Neuron (in vitro differentiated cells): ENCODE measurements around the gene RIOK3.
"Not testable (repeated sequence)": the region's sequence is repeated elsewhere in the genome, so short reads cannot be mapped to it uniquely, and the experiment has no call there.

ENCODE experiments used
- H2AFZ ChIP-seq: one replicate; pipeline ENCODE4 v1.6.1; 2013; ENCODE audit warnings: low read depth, mild to moderate bottlenecking, inconsistent platforms, low read length, moderate library complexity
- H3K27me3 ChIP-seq: one replicate; pipeline ENCODE4 v1.6.1; 2013; ENCODE audit warnings: low read length; ENCODE audit not compliant: insufficient read depth
- H3K36me3 ChIP-seq: one replicate; pipeline ENCODE4 v1.6.1; 2013; ENCODE audit warnings: low read length; ENCODE audit not compliant: insufficient read depth
- H3K4me1 ChIP-seq: one replicate; pipeline ENCODE4 v1.6.1; 2013; ENCODE audit warnings: low read length; ENCODE audit not compliant: insufficient read depth
- H3K4me3 ChIP-seq: 2 replicates; pipeline ENCODE4 v1.5.1; 2013; ENCODE audit warnings: mild to moderate bottlenecking, low read length, moderate library complexity
- H3K9me3 ChIP-seq: one replicate; pipeline ENCODE4 v1.6.1; 2013; ENCODE audit warnings: low read length

The RIOK3 gene

DNA sequence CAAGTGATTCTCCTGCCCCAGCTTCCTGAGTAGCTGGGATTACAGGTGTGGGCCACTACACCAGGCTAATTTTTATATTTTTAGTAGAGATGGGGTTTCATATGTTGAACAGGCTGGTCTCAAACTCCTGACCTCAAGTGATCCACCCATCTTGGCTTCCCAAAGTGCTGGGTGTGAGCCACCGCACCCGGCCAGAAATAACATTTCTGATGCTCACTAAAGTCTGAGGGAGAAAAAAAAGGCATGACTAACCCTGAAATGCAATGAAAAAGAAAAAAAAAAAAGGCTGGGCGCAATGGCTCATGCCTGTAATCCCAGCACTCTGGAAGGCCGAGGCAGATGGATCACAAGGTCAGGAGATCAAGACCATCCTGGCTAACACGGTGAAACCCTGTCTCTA is 36.5 kb downstream of the RIOK3 start:
- not testable (repeated sequence) for H3K4me3 ChIP-seq, H2AFZ ChIP-seq, H3K9me3 ChIP-seq, H3K27me3 ChIP-seq, H3K4me1 ChIP-seq, H3K36me3 ChIP-seq

DNA sequence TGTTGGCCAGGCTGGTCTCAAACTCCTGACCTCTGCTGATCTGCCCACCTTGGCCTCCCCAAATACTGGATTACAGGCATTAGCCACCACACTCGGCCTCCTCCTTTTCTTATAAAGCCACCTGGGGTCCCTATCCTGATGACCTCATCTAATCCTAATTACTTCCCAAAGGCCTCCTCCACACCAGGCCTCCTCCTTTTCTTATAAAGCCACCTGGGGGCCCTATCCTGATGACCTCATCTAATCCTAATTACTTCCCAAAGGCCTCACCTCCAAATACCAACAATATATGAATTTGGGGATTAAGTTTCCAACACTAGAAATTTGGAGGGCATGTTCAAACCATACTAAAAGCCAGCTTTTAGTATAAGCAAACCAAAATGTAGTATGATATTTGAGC is 40.6 kb downstream of the RIOK3 start:
- no peaks in the 10 kb centered on the region for H3K36me3 ChIP-seq
- H3K4me1 ChIP-seq: peaks cover 10% of the 10 kb centered on the region
- no peak overlapping the region for H2AFZ ChIP-seq
- H3K27me3 ChIP-seq: no peaks in the 10 kb centered on the region
- H3K9me3 ChIP-seq: no peaks in the 10 kb centered on the region
- H3K4me3 ChIP-seq: no peak overlapping the region

DNA sequence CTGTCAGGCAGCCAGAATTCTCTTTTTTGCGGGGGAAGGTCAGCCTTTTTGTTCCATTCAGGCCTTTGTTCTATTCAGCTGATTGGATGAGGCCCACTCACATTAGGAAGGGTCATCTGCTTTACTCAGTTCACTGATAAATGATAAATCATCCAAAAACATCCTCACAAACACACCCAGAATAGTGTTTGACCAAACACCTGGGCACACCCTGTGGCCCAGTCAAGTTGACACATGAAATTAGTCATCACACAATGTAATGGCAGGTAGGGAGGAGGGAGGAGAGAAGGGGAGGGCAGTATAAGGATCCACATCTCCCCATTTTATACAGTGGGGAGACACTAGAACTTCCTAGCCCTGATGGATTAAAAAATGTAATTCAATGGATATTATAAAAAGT is 41.9 kb downstream of the RIOK3 start:
- no peaks in the 10 kb centered on the region for H3K9me3 ChIP-seq
- no peak overlapping the region for H3K4me3 ChIP-seq
- peaks cover 10% of the 10 kb centered on the region for H3K4me1 ChIP-seq
- H2AFZ ChIP-seq: no peak overlapping the region
- no peaks in the 10 kb centered on the region for H3K27me3 ChIP-seq
- no peaks in the 10 kb centered on the region for H3K36me3 ChIP-seq

DNA sequence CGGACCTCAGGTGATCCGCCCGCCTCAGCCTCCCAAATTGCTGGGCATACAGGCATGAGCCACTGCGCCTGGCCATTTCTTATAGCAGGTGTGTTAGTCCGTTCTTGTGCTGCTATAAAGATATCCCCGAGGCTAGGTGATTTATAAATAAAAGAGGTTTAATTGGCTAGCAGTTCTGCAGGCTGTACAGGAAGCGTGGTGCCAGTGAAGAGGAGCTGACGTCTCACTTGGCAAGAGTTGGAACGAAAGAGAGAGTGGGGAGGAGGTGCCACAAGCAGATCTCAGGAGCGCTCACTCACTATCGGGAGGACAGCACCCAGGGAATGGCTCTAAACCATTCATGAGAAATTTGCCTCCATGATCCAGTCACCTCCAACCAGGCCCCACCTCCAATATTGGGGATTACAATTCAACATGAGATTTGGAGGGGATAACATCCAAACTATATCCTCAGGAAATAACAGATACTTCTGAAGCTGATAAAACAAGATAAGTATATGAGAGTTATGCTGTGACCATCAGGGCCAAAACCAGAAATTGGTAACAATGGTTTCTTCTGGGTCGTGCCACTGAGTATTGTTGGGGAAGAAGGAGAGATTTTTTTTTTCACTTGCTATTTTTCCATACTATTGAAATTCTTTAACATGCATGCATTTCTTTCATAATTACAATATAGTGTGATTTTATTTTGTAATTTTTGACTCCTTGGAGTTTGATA is 42.8 kb downstream of the RIOK3 start:
- Histone ChIP-seq H3K4me1 (peaks cover 10% of the 10 kb centered on the region), H3K36me3 (no peaks in the 10 kb centered on the region), H3K27me3 (no peaks in the 10 kb centered on the region), H3K9me3 (no peaks in the 10 kb centered on the region), H2AFZ (no peak overlapping the region), H3K4me3 (no peak overlapping the region)

DNA sequence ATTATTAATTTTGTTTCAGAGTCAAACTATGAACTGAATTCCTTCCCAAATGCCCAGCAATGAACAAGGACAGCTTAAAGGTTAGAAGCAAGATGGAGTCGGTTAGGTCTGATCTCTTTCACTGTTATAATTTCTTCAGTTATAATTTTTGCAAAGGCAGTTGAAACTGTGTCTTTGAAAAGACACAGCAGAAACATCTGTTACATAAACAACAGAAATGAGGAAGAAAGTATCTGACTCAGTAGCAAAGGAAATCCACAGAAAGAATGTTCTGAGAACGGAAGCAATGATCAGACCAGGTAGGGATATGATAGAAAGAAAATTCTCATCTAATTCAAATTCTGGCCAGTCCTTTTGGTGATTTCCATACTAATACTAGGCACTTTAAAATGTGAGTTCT is 45.0 kb downstream of the RIOK3 start:
- Histone ChIP-seq H3K27me3 (no peaks in the 10 kb centered on the region), H3K9me3 (no peaks in the 10 kb centered on the region), H2AFZ (no peak overlapping the region), H3K4me3 (no peak overlapping the region), H3K4me1 (peaks cover 15% of the 10 kb centered on the region), H3K36me3 (no peaks in the 10 kb centered on the region)

DNA sequence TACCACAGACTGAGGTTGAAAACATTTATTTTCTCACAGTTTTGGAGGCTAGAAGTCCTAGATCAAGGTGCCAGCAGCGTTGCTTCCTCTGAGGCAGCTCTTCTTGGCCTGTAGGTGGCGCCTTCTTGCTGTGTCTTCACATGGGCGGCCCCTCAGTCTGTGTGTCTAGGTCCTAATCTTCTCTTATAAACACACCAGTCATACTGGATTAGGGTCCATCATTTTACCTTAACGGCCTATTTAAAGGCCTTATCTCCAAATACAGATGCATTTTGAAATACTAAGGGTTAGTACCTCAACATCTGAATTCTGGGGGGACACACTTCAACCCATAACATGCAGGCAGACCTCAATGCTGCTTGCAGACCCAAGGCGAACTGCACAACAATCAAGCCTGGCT is 45.8 kb downstream of the RIOK3 start:
- Histone ChIP-seq H3K4me3 (no peak overlapping the region), H3K4me1 (peaks cover 17% of the 10 kb centered on the region), H3K27me3 (no peaks in the 10 kb centered on the region), H3K36me3 (no peaks in the 10 kb centered on the region), H2AFZ (peak overlapping the region; percentile 17), H3K9me3 (no peaks in the 10 kb centered on the region)

DNA sequence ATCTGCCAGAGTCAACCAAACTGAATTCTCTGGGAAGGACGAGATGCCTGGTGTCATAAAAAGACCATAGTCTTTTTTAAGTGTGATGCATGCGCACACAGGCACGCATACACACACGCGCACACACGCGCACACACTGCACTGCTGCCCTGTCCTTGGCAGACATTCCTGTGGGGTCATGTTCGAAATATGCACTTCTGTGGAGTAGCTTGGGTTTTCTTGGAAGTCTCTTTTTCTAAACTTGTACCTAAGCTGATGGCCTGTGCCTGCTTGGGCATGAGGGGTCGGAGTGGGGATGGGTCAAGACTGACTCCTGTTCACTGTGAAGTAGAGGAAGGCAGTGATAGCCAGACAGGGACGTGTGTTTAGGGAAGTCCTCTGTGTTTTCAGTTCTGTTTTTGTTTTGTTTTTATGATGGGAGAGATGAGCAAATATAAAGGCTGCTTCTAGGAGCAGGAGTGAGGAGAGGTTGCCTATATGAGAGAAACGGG is 46.2 kb downstream of the RIOK3 start:
- H3K36me3 ChIP-seq: no peaks in the 10 kb centered on the region
- peaks cover 21% of the 10 kb centered on the region for H3K4me1 ChIP-seq
- no peaks in the 10 kb centered on the region for H3K27me3 ChIP-seq
- no peak overlapping the region for H3K4me3 ChIP-seq
- peak overlapping the region; percentile 17 for H2AFZ ChIP-seq
- H3K9me3 ChIP-seq: no peaks in the 10 kb centered on the region

DNA sequence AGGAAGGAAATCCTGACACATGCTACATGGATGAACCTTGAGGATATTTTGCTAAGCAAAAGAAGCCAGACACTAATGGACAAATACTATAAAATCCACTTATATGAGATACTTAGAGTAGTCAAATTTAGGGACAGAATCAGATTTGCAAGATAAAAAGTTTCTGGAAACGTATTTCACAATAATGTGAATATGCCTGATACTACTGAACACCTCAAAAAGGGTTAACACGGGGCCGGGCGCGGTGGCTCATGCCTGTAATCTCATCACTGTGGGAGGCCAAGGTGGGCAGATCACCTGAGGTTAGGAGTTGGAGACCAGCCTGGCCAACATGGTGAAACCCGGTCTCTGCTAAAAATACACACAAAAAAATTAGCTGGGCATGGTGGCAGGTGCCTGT is 48.5 kb downstream of the RIOK3 start:
- H2AFZ ChIP-seq: no peak overlapping the region
- H3K4me1 ChIP-seq: peaks cover 17% of the 10 kb centered on the region
- no peaks in the 10 kb centered on the region for H3K9me3 ChIP-seq
- no peak overlapping the region for H3K4me3 ChIP-seq
- peaks cover 4% of the 10 kb centered on the region for H3K36me3 ChIP-seq
- H3K27me3 ChIP-seq: no peaks in the 10 kb centered on the region

DNA sequence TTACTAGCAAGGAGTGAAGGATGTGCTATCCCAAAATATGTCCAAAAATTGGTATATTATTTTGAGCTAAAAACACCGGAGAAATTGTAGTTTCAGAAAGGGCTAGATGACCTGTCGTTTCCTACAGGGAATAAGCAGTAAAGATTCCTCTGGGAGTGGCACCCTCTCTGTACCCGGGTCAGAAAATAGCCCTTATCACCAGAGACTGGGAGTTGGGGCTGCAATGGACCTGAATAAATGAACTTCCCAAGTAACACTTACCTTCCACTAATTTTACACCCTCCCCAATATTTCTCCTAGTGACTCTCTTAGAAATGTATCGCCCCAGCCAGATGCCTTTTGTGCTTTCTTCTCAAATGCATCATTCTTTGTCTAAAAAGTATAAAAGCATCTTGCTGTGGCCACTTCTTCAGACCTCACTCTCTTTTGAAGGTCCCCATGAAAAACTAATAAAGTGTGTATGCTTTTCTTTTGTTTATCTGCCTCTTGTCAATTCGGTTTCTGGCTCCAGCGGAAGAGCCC is 49.5 kb downstream of the RIOK3 start:
- no peaks in the 10 kb centered on the region for H3K27me3 ChIP-seq
- H3K4me3 ChIP-seq: peak overlapping the region; percentile 82
- peak overlapping the region; percentile 83 for H2AFZ ChIP-seq

DNA sequence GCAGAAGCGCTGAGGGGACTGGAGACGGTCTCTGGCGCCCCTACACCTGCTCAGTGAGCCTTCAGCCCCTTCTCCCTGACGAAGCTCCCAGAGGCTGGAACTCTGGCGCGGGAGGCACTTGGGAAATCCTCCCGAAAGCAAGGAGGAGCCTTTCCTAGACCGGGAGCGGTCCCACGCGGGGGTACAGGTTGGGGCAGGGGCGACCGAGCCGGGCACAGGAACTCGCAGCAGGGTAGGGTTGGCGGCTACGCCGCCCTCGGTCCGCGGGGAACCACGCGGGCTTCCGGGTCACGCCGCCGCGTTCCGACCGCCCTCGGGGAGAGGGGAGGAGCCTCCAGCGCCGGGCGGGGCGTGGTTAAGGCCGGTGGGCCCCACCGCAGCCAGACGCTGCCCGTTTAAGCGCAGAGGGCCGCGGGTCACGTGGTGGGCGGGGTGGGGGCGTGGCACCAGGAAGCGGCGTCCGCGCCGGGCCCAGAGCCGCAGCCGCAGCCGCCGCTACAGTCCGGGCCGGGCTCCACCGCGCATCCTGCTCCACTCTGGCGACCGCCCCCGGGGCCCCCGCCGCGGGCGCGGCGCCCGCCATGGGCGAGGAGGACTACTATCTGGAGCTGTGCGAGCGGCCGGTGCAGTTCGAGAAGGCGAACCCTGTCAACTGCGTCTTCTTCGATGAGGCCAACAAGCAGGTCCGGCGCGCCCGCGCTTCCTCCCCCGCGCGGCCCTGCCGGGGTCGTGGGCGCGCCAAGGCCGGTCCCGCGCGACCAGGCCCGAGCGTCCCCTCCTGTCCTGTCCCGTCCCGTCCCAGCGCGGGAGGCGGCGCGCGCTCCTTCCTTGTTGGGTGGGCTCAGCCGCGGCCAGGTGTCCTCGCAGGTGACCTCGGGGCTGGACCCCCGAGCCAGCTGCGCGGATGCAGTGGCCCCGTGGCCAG is 50.2 kb downstream of the RIOK3 start, which contains the start of gene RMC1:
RMC1 (plus strand) TSS at position 474 of the 925 bp plus-strand sequence; CDS start at position 582, 108 bp downstream.
- peaks cover 20% of the 10 kb centered on the region for H3K36me3 ChIP-seq
- H3K27me3 ChIP-seq: no peaks in the 10 kb centered on the region
- no peaks in the 10 kb centered on the region for H3K9me3 ChIP-seq
- H3K4me3 ChIP-seq: peak within 1 kb of the TSS; percentile 82
- peak within 1 kb of the TSS; percentile 83 for H2AFZ ChIP-seq
- H3K4me1 ChIP-seq: peaks cover 17% of the 10 kb centered on the region

More for the DNA sequence above, 49.5 kb downstream of the RIOK3 start:
- H3K9me3 ChIP-seq: no peaks in the 10 kb centered on the region
- peaks cover 12% of the 10 kb centered on the region for H3K36me3 ChIP-seq
- peaks cover 17% of the 10 kb centered on the region for H3K4me1 ChIP-seq

DNA sequence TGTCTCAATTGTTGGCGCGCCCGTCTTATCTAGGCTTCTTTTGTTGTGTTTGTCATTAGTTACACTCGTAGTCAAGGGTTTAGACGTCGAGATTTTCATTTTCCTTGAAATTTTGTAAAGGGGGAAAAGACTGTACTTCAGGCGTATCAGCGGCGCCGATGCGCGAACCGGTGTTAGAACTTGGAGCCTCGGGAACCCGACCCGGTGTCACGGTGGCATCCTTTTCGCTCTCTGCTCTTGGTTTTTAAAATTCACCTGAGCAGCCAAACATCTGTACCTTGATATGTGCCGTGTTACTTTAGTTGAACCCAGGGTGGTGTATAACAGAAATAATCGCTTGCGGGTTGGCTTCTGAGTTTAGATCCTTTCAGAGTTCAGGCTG is 50.9 kb downstream of the RIOK3 start:
- Histone ChIP-seq H3K4me1 (peaks cover 17% of the 10 kb centered on the region), H3K4me3 (peak overlapping the region; percentile 82), H2AFZ (peak overlapping the region; percentile 83), H3K27me3 (no peaks in the 10 kb centered on the region), H3K36me3 (peaks cover 25% of the 10 kb centered on the region), H3K9me3 (no peaks in the 10 kb centered on the region)

DNA sequence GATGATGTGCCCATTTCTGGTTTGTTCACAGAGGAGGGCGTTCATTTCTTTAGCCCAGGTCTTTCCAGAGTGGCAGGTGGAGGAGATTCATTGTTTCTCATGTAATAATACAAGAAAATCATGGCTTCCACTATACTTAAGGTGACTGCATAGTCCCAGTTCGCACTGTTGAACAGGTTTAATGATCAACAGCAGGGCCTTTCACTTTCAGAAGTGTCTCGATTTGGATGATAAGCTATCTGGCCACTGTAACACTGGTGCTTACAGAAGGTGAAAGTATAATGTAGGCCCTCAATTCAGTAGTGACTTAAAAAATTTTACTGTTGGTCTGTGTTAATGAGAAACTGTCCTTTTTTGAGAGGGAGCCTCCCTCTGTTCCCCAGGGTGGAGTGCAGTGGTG is 51.6 kb downstream of the RIOK3 start:
- no peak overlapping the region for H2AFZ ChIP-seq
- peak overlapping the region; percentile 82 for H3K4me3 ChIP-seq
- H3K9me3 ChIP-seq: no peaks in the 10 kb centered on the region
- H3K27me3 ChIP-seq: no peaks in the 10 kb centered on the region
- peaks cover 28% of the 10 kb centered on the region for H3K36me3 ChIP-seq
- peaks cover 17% of the 10 kb centered on the region for H3K4me1 ChIP-seq

DNA sequence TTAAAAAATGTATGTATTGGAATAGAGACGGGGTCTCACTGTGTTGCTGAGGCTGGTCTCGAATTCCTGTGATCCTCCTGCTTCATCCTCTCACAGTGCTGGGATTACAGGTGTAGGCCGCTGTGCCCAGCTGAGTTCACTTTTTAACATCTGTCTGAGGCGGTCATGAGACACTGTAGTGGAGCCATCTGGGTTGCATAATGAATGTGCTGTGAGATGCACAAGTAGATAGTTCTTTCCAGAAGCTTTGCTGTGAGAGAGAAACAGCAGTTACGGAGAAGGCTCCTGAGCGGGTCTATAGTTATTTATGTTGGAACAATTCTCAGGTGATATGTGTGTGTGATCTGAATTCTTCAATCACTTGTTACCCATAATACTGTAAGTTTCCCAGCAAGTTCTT is 53.3 kb downstream of the RIOK3 start:
- peaks cover 41% of the 10 kb centered on the region for H3K36me3 ChIP-seq
- H3K27me3 ChIP-seq: no peaks in the 10 kb centered on the region
- H3K4me3 ChIP-seq: no peak overlapping the region
- no peaks in the 10 kb centered on the region for H3K9me3 ChIP-seq
- H2AFZ ChIP-seq: no peak overlapping the region
- H3K4me1 ChIP-seq: peaks cover 17% of the 10 kb centered on the region
